OCI-LY3 (cell line): ENCODE data around the gene SLC35D3.

ENCODE experiments used
- CTCF ChIP-seq: fragments of 200-600, 300-600 bp; sonication (generic); IDR thresholded peaks from 2 replicates; pipeline ENCODE4 v1.5.1; 2014; ENCODE audit warnings: antibody characterized with exemption, low read length, low read depth
- EZH2phosphoT487 ChIP-seq: fragments of 200-600 bp; shearing (Covaris generic); IDR thresholded peaks from 2 replicates; pipeline ENCODE4 v1.6.1; 2018; ENCODE audit warnings: antibody characterized with exemption, mixed run types, low read depth

- TF ChIP-seq CTCF (no peak), EZH2phosphoT487 (no peak)
Observed at GRCh38 chr6:136930528-136930927, 8.4 kb downstream of the SLC35D3 start.
